T-helper 9 cell (primary cell): ENCODE results near the gene INTS11.

Experiments
- DNase-seq: peaks from one replicate; pipeline ENCODE4 v3.0.0-alpha.2; 2020

The INTS11 gene

DNA sequence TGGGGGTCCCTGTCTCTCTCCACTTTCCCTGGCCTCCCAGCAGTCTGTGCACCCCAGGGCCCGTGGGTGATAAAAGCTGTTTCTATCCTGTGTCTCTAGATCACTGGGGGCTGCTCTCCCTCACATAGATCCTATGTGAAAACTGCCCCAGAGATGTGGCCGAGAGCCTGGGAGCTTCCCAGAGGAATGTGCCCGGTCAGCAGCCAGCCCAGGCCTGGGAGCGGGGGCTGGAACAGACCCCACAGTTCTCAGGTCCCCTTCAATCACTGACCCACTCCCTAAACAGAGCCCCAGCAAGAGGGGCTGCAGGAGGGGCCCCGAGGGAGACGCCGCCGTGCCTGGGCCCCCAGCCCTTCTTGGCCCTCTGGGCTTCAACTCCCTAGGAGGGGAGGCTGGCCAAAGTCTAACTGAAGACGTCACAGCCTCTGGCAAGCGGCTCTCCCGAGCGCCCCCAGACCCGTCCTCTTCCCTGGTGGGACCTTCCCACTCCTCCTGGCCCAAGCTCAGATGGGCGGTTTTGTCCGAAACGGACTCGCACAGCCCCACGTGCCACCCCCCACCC is 33.5 kb upstream of the INTS11 start:
- no peak for DNase-seq

DNA sequence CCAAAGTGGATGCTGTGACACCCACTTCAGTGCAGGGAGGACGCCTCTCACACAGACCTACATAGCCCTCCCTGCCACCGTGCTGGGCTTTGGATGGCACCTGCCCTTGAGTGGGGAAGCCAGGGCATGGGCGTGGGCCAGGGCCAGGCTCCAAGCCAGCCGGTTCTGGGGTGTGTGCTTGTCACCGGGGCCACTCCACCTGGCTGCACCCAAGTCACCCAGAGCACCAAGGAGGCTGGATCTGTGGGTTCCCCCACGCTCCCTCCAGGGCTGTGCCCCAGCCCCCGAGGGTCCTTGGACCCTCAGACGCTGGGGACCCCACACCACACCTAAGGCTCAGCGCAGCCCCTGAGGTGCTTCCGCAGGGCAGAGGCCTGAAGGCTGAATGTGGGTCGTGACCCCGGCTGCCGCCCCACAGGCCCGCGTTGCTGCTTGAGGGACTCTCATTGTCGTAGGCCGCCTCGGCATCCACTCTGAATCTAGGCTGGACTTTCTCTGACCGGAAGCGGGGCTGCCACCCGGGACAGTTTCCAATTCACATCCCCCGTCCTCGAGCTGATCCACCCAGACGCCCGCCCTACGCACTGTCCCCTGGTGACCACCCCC is 32.4 kb upstream of the INTS11 start:
- no peak for DNase-seq

DNA sequence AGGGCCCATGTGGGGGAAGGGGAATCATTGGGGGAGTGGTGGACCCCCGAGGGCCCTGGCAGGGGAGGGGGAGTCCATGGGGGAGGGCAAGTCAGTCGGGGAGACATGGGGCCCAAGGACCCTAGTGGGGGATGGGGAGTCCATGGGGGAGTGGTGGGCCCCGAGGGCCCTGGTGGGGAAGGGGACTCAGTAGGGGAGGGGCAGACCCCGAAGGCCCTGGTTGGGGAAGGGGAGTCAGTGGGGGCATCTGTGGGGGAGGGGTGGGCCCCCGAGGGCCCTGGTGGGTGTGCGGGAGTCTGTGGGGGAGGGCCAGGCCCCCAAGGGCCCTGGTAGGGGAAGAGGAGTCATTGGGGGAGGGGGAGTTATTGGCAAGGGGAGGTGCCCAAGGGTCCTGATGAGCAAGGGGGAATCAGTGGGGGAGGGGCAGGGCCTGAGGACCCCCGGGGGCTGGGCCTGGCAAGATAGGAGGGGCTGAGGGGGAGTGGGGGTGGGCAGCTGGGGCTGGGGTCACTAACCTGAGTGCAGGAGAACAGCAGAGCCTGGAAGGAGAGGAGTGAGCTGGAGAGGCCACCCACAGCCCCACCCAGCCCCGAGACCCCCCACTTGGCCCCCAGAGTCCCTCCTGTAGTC is 31.8 kb upstream of the INTS11 start:
- no peak for DNase-seq

DNA sequence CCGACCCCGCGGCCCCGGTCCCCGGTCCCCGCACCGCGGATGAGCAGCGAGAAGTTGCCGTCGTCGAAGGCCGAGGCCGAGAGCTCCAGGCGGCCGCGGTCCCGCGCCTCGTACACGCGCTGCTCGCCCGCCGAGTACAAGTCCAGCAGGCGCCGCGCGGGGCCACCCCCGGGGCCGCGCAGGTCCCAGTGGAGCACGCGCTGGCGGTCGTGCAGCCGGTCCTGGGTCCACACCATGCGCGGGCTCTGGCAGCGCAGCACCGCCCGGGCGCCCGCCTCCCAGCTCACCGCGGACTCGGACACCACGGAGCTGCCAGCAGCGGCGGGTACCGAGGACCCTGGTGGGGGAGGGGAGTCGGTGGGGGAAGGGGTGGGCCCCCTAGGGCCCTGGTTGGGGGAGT is 31.0 kb upstream of the INTS11 start:
- no peak for DNase-seq

DNA sequence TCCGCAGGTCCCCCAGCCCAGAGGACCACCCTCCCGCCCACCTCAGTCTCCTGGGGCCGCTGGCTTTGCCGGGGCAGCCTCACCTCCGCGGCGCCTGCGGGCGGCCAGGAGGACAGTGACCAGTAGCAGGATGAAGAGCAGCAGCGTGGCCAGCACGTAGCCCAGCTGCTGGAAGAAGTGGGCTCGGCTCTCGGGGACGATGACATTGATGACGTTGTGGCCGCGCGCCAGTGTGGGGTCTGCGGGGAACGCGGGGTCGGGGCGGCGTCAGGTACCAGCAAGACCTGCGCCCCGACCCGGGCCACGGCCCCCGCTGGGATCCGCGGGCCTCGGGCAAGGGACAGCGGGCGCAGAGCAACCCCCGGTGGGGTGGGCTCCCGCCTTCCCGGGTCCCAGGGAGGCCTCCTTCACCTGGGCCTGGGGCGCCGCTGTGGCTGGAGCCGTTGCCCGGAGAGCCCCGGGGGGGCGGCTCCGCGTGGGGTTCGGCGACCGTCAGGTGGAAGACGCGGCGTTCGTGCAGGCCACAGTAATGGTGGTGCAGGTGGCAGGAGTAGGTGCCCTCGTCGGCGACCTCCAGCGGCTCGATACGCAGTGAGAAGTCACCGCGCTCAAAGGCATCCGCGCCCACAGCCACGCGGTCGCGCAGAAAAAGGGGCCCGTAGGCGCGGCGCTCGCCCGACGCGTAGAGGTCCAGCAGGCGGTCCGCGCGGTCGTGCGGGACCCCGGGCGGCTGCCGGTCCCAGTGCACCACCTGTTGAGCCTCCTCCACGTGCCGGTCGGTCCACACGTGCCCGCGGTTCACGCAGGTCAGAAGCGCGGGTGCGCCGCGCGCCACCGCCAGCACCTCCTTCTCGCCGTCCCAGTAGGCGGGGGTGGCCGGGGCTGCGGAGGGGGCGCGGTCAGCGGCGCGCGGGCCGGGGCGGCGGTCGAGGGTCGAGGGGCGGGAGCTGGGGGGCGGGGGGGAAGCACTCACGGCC is 30.1 kb upstream of the INTS11 start:
- no peak for DNase-seq

DNA sequence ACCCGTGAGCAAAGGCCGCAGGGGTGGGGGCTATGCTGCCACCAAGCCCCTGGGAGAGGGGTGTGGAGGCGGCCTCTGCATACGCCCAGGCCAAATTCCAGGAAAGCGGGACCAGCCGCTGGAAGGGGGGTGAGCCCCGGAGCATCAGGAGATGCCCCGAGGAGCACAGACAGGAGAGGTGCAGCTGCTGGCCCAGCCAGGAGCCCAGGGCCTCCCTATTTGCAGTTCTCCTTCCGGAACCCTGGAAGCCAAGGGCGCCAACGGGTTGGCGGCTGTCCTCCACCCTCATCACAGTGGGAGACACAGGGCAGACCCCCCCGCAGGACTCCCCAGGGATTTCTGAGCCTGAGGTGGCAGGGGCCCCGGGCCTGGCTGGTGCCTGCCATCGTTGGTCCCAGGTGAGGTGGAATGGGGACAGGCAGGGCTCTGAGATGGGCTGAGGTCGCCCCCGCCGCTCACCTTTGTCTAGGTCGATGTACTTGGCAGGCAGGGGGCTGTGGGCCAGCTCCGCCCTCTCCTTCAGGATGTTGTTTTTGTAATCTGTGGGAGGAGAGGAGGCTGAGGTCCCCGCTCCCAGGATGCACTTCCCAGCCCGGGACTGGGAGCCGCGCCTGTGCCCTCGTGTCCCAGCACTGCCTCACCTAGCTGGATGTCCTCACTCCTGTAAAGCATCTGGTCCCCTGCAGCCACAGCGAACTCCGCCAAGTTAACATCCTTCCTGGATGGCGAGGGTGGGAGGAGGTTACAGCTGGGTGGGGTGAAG is 29.1 kb upstream of the INTS11 start:
- DNase-seq = no peak

DNA sequence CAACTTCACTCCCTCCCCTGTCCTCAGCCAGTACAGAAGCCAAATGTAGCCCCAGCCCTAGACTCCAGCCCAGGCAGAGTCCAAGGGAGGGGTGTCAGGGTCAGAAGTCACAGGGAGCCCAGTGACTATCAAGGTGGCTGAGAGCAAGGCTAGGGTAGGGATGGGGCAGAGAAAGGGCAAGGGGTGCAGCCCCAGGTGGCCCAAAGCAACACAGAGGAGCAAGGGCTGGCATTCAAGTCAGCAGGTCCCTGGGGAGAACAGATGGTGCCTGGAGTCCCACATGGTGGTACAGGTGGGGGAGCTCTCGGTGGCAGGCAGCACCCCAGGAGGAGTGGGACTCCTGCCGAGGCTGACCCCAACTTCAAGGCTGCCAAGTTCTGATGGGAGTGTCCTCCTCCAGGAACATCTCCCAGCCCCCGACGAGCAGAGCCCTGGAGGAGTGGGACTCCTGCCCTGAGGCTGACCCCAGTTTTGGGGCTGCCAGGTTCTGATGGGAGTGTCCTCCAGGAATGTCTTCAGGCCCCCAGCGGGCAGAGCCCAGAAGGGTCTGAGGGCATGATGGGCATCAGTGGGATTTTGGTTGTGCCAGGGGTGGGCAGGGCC is 28.4 kb upstream of the INTS11 start:
- no peak for DNase-seq

DNA sequence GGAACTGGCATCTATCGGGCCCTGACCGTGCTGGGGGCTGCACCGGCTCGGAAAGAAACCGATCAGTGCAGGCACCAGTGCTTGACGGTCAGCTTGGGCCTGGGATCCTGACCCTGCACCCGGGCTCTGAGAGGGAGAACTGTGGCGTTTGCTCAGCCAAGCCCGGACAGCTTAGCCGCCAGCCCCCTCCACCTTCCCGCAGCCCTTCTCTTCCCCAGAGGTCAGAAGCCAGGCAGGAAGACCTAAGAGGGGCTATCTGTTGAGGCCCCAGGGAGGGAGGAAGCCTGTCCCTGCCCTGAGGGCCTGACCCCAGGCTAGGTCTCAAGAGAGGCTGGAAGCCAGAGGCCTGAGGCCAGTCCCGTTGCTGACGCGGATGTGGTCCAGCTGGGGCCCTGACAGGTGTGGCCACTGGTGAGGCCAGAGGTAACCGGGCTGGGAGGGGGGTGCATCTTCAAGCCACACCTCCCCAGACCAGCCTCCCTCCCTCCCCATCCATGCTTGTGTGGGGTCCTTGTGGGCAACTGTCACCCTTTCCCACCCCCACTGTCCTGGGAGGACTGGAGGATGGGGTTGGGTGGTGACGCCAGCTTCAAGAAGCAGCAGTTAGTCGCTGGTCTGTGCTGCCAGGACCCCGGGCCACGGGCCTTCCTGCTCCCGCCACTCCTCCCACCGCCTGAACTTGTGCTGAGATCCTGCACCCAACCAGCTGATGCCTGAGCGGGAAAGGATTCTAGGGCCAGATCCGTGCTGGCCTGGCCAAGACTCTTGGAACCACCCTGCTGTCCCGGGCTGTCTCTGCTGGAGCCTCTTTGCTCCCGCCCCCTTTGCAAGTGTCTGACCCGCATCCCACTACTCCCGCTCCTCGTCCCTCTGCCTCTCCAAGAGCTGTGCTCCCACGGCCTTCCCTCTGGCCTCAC is 27.3 kb upstream of the INTS11 start:
- no peak for DNase-seq

DNA sequence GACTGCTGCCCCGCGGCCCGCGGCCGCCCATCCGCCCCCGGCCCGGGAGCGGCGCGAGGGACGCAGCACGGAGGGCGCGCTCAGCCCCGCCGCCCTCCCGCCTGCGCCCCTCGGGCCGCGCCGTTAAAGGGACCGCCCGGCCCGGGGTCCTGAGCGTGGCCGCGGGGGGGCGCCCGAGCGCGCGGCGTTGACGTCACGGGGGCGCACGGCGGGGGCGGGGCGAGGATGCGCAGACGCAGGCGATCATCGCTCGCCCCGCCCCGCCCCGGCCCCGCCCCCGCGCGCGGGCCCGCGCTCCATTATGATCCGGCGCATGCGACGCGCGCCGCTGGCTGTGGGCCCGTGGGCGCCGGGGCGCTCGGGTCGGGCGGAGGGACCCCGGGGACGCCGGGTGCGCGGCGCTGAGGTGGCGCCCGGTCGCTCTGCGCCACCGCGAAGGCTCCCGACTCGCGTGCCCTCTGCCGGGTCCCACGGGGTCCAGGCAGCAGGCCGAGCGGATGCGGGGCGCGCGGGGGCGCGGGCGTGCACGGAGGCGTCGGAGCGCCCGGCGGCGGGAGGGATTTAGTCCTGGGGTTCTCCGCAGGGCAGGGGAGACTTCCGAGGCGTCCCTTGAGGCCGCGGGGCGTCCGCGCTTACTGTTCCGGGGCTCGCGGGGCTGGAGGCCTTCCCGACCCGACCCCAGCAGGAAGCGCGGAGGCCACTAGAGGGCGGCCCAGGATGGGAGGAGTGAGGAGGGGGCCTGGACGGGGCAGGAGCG is 25.0 kb upstream of the INTS11 start, which contains the start of gene DVL1:
DVL1 (minus strand) TSS at position 163 of the 757 bp plus-strand sequence. CDS start 353 bp downstream, outside the sequence.
- DNase-seq = peak; percentile 73

DNA sequence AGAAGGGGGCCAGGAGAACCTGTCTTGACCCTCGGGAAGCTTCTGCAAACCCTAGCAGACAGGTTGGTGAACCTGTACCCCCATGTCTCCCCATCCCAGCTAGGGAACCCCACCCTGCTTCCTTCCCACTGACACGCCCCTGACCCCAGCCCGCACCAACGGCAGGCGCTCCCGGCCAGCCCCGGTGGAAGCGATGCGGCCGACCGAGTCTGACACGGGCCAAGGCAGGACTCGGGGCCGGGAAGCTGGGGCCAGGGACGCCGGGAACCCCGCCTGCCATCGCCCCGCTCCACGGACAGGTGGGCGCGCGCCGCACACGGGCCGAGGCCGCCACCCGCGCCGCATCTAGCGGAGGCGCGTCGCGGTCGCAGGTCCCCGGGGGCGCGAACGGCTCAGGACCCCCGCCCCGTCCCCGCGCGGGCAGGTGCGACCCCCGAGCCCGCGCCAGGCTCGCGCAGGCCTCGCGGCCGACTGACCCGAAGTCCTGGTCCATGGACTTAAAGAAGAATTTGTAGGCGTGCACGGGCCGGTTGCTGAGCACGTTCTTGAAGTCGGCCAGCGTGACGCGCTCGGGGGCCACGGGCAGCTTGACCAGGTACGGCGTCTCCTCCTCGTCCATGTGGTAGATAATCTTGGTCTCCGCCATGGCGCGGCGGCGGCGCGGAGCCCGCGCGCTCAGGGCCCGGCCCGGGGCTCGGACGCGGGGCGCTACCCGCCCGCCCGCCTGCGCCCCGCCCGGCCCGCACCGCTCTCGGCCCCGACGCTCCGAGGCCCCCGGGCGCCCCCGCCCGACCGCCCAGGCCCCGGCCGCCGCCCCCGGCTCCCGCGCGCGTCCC is 24.2 kb upstream of the INTS11 start:
- DNase-seq = no peak

DNA sequence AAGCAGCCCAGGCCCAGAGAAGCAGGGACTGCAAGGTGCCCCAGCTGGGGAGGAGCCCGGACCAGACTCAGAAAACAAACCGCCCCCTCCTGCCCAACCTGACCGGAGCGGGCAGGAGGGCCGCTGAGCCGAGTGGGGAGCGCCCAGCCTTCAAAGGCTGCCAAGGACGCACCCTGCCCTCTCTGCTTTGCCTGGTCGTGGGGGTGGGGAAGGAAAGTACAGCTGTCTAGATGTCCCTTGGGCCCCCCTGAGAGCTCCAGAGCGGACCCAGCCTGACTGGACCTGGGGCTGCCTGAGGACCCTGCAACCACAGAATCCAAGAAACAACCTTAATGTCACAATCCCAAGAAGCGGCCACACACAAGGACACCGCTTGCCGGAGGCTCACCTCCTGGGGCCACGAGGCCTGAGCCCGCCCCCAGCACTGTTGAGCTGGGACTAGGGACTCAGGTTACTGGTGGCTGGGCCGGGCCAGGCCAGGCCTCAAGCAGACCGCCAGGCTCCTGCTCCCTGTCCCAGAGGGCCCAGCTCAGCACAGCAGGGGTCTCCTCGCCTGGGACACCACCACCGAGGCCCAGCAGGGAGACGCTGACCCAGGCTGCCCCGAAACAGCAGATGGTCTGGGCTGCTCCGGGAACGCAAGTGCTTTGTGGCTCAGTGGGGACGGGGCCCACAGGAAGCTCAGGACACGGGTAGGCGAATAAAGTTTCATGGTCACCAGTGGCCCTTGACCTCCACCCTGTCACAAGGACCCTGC is 23.4 kb upstream of the INTS11 start:
- DNase-seq = no peak

DNA sequence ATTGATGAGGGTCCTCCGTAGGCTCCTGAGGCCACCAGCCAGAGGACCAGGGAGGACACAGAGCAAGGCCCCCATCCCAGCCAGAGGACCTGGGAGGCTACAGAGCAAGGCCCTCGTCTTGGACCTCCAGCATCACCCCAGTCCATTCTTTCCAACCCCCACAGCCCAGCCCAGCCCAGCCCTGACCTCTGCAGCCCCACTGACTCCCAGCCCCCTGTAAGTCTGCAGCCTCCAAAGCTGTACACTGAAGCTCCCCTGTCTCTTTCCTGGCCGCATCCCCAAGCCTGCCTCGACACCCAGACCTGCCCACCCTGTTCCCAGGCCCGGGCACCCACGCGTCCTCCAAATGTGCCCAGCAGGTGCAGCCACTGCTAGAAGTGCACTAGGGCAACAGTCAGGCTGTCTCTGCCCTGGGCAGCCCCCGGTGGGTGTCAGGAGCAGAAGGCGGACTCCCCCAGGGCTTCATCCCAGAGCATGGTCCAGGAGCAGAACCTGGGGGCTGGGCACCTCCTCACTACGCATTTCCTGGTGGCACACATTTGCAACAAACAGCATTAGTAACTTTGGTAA is 22.7 kb upstream of the INTS11 start:
- no peak for DNase-seq

DNA sequence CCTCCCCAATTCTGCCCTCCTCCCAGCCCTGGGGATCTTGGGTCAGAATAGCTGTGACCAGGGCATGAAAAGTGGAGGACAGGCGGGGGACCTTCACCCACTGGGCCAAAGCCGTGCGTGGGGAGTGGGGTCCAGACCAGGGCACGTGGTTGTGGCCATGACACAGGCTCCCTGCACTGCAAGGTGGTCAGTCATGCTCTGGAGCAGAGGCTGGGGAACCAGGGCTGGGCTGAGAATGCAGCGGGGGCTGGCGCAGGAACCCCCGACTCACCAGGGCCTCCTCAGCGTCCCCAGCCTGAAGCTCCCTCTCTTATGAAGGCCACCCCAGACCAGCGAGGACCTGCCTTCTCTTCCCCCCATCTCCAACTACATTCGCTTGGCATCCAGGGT is 22.0 kb upstream of the INTS11 start:
- no peak for DNase-seq

DNA sequence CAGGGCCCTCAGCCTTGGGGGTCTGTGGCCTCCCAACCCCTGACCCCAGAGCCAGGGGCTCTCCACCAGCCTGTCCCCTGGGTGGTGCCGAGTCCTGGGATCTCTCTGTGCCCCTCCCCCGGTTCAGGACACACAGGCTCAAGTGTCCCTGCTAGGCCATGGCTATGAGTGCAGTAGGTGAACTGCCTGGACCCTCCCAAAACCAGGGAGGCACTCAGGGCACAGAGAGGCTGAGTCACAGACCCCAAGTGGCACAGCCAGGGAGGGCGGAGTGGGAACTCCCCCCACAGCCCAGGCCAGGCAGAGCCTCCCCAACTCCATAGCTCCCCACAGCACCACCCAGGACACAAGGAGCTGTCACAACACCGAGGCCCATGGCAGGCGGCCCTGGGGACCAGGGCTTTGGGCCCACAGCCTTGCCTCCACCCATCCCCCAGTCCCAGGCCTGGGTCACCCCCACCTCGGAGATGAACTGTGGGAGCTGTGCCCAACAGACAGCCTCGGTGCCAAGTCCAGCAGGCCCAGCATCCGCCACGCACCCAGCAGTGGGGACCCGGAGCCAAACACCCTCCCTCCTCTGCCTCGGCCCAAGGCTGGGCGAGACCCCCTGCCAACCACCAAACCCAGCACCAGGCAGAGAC is 21.5 kb upstream of the INTS11 start:
- DNase-seq = no peak

DNA sequence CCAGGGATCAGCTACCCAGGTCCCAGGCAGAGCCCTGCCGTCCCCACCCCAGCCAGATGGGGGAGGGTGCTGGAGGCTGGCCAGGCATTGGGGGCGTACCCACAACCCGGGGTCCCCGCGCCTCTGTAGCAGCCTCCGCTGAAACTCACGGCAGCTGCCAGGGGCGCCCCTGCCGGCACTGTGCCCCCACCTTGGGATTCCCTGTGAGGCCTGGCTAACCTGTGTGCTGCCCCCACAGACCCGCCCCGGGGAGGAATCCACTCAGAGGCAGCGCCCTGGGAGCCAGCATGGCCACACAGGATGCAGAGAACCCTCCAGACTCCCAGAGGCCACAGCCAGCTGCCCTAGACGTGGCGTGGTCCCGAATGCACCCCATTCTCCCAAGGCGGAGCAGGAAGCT is 20.9 kb upstream of the INTS11 start:
- no peak for DNase-seq

DNA sequence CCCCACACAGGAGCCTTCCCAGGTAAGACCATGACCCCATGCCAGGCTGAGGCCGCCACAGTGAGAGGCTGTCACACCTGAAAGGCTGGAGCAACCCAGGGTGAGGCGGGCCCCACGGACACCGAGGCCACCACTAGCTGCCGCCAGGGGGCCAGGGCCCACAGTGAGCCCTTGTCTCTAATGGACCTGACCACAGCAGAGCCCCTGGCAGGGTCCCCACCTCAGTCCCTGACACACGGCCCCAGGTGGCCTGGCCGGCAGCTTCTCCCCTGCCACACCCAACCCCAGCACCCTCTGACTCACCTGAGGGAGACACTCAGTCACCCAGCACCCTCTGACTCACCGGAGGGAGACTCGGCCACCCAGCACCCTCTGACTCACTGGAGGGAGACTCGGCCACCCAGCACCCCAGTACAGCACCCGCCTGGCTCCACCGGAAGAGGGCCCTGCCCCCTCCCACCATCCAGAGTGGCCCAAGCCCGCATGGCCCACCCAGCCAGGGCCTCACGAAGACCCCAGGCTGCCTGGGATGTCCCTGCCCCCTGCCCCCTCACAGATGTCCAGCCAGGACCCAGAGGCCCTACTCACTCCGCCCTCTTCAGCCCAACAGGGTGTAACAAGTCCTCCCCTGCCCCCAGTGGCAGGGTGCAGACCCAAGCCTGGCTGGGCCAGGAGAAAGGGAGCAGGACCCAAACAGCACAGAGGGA is 20.3 kb upstream of the INTS11 start:
- no peak for DNase-seq
